ENCODE data around the gene SMCR8. TPM values are rescaled to one million over a fixed set of nuclear protein-coding genes. Genes with fewer than 3 reads are reported as not detected.

The SMCR8 gene, protein sequence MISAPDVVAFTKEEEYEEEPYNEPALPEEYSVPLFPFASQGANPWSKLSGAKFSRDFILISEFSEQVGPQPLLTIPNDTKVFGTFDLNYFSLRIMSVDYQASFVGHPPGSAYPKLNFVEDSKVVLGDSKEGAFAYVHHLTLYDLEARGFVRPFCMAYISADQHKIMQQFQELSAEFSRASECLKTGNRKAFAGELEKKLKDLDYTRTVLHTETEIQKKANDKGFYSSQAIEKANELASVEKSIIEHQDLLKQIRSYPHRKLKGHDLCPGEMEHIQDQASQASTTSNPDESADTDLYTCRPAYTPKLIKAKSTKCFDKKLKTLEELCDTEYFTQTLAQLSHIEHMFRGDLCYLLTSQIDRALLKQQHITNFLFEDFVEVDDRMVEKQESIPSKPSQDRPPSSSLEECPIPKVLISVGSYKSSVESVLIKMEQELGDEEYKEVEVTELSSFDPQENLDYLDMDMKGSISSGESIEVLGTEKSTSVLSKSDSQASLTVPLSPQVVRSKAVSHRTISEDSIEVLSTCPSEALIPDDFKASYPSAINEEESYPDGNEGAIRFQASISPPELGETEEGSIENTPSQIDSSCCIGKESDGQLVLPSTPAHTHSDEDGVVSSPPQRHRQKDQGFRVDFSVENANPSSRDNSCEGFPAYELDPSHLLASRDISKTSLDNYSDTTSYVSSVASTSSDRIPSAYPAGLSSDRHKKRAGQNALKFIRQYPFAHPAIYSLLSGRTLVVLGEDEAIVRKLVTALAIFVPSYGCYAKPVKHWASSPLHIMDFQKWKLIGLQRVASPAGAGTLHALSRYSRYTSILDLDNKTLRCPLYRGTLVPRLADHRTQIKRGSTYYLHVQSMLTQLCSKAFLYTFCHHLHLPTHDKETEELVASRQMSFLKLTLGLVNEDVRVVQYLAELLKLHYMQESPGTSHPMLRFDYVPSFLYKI
- 17.3 and 17.7 TPM in 2 replicates for total RNA-seq

DNA sequence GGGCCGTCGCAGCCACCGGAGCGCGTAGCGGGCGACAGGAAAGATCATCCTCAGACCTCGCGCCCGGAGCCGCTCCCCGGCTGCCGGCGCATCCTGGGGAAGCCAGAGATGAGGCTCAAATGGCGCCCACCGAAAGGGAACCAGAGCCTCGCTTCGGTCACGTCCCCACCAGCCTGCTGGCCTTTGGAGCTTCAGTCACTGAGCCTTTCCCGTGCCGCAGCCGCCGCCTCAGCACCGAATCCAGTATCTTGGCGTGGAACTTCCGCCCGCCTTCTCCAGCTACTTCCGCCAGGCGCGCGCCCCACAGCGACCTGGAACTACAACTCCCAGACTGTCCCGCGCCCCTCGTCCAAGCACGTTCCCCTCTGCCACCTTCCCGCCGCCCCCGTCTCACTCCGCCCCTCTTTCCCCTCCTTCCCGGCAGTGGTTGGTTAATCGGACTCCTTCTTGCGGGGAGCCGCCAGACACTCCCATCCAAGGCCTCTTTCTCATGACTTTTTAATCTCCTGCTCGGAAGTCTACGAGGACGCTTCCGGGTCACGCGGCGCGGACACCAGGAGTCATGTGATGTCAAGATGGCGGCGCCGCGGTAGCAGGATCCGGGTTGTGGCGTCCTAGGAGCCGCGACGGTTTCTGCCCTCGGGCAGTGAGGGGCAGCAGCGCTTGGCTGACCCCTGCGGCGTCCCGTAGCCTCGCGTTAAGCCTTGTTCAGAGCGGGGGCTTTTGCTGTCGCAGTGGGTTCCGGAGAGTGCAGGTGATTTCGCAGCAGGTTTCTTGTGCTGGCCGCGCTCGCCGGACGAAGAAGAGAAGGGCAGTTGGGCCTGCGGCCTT is at the start of gene SMCR8, which contains the start of gene TOP3A:
Gene SMCR8 (plus strand): TSS at position 563 of the 831 bp plus-strand sequence. CDS start 497 bp downstream, outside the sequence.
Gene TOP3A (minus strand): TSS at position 264 of the 831 bp plus-strand sequence. CDS start 216 bp downstream, at position 48.
- peak; percentile 99 for DNase-seq
- Mint-ChIP-seq H3K27ac (peak within 1 kb of the TSS; percentile 98), H3K36me3 (ENCODE audit: low read depth) (peaks cover 58% of the 10 kb centered on the region), H3K4me3 (peak within 1 kb of the TSS; percentile 85), H3K27me3 (no peaks in the 10 kb centered on the region), H3K9me3 (no peaks in the 10 kb centered on the region), H3K4me1 (peaks cover 65% of the 10 kb centered on the region)
- intact Hi-C loops (cut with micrococcal nuclease) = loop anchor here (1.0 to 5.0 kb wide), 5 partner anchors 47 to 478 kb away; partner anchors contain the start of genes ALKBH5, MIEF2, SHMT1 and SREBF1

DNA sequence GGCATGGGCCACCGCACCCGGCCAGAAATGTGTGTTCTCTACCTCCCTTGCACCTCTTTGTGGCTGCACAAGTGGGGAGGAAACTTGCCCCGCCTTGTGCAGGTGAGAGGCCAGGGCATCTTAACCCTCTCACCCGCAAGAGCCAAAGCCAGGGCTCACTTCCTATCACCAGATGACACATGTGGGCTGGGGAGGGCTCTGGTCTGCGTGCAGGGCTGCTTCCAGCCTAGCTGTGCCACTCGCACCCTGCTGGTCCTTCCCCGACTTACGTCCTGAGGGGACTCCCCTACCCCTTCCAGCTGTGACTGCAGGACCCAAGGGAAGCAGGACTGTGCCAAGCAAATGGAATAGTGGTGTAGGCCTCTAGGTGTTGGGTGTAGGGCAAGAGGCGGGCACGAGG is 47.7 kb upstream of the SMCR8 start:
- Mint-ChIP-seq H3K4me3 (no peak overlapping the region), H3K9me3 (no peaks in the 10 kb centered on the region), H3K4me1 (peaks cover 3% of the 10 kb centered on the region), H3K27me3 (no peaks in the 10 kb centered on the region), H3K36me3 (ENCODE audit: low read depth) (peaks cover 4% of the 10 kb centered on the region), H3K27ac (no peak overlapping the region)
- DNase-seq = no peak
- intact Hi-C loops (cut with micrococcal nuclease) = no loop called here

DNA sequence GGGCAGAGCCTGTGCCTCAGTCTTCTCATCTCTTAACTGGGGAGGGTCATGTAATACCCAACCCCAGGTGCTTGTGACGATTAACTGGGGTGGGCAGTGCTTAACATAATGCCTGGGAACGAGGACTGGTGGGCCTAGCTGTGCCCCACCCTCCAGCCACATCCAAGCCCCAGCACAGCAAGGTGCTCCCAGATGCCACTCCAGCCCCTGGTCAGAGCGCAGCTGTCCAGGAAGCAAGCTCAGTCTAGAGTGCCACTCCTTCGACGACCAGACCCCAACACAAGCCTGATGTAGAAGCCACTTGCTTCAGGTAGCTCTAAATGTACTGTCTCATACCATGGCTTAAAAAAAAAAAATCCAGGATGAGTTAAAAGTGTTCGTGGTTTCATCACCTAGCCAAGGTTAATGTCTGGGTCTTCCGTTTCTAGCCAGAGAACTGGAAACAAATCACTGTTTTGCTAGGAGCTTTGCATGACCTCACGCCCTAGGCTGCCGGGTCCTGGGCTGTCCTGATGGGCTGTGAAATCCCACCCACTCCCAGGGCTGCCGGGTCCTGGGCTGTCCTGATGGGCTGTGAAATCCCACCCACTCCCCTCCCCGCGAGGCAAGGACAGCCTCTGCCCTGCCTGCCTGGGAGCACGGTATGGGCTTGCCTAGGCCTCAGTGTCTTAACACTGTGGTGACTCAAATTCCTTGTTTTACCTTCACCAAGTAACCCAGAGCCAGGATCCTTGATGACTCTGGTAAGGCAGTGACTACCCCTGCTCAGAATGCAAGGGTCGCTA is 47.0 kb upstream of the SMCR8 start:
- no peak for DNase-seq
- Mint-ChIP-seq H3K4me1 (peaks cover 3% of the 10 kb centered on the region), H3K36me3 (ENCODE audit: low read depth) (peaks cover 6% of the 10 kb centered on the region), H3K9me3 (no peaks in the 10 kb centered on the region), H3K4me3 (no peak overlapping the region), H3K27me3 (no peaks in the 10 kb centered on the region), H3K27ac (no peak overlapping the region)
- intact Hi-C loops (cut with micrococcal nuclease) = no loop called here

- Mint-ChIP-seq H3K27ac (no peak overlapping the region), H3K27me3 (no peaks in the 10 kb centered on the region), H3K4me1 (peaks cover 3% of the 10 kb centered on the region), H3K4me3 (no peak overlapping the region), H3K9me3 (no peaks in the 10 kb centered on the region), H3K36me3 (ENCODE audit: low read depth) (peaks cover 6% of the 10 kb centered on the region)
- intact Hi-C loops (cut with micrococcal nuclease) = no loop called here
- no peak for DNase-seq
Measured at GRCh38 chr17:18270046-18270931, 44.8 kb upstream of the SMCR8 start.

DNA sequence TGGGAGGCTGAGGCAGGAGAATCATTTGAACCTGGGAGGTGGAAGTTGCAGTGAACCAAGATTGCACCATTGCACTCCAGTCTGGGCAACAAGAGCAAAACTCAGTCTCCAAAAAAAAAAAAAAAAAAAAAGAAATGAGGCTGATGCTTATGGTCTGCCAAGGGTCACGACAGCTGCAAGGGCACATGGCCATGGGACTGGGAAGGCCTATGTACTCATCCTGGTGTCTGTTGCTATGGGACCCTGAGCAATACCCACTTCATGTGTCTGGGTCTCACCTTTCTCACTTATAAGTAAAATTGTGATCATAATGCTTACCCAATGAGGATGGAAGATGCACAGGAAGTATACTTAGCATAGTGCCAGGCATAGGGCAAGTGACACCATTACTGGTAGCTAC is 38.0 kb upstream of the SMCR8 start:
- no peak for DNase-seq
- Mint-ChIP-seq H3K27ac (no peak overlapping the region), H3K9me3 (no peaks in the 10 kb centered on the region), H3K36me3 (ENCODE audit: low read depth) (peaks cover 34% of the 10 kb centered on the region), H3K27me3 (no peaks in the 10 kb centered on the region), H3K4me3 (no peak overlapping the region), H3K4me1 (no peaks in the 10 kb centered on the region)
- intact Hi-C loops (cut with micrococcal nuclease) = no loop called here

DNA sequence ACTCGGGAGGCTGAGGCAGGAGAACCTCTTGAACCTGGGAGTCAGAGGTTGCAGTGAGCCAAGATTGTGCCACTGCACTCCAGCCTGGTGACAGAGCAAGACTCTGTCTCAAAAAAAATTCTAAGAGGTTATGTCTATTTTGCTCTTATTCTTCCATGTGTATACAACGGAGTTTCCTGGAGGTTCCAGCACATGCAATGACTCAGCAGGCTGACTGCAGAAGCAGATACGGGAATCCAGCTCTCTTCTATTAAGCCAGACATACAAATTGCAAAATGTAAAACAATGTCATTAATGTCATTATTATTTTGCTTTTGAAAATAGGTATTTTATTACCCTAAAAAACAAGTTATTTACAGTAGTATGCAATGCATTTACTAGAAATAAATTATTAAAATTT is 36.2 kb upstream of the SMCR8 start:
- intact Hi-C loops (cut with micrococcal nuclease) = no loop called here
- no peaks in the 10 kb centered on the region for H3K27me3 Mint-ChIP-seq
- no peak for DNase-seq
- H3K27ac Mint-ChIP-seq = no peak overlapping the region
- no peak overlapping the region for H3K4me3 Mint-ChIP-seq
- H3K9me3 Mint-ChIP-seq = no peaks in the 10 kb centered on the region
- peaks cover 48% of the 10 kb centered on the region for H3K36me3 Mint-ChIP-seq (ENCODE audit: low read depth)
- no peaks in the 10 kb centered on the region for H3K4me1 Mint-ChIP-seq

DNA sequence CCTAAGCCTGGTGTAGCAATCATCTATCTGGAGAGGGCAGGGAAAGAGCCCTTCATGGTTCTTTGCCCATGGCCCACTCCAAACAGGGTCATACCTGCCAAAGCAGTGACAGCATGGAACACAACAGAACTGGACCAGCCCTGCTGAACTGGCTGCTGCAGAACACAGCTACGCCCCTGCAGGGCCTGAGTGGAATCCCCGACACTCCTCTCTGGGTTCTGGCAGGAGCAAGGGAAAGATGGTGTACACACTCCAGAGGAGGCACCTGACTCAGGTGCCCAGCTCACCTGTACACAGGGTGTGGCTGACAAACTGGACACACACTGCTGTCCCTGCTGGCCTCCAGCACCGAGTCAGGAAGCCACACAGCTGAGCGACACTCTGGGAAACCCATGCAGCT is 34.8 kb upstream of the SMCR8 start:
- peaks cover 57% of the 10 kb centered on the region for H3K36me3 Mint-ChIP-seq (ENCODE audit: low read depth)
- no peaks in the 10 kb centered on the region for H3K9me3 Mint-ChIP-seq
- H3K4me1 Mint-ChIP-seq = no peaks in the 10 kb centered on the region
- no peak for DNase-seq
- no peak overlapping the region for H3K27ac Mint-ChIP-seq
- H3K4me3 Mint-ChIP-seq = no peak overlapping the region
- no peaks in the 10 kb centered on the region for H3K27me3 Mint-ChIP-seq
- intact Hi-C loops (cut with micrococcal nuclease) = no loop called here

GRCh38 chr17:18280766-18281371 is 34.2 kb upstream of the SMCR8 start:
- H3K36me3 Mint-ChIP-seq (ENCODE audit: low read depth) = peaks cover 62% of the 10 kb centered on the region
- H3K9me3 Mint-ChIP-seq = no peaks in the 10 kb centered on the region
- intact Hi-C loops (cut with micrococcal nuclease) = no loop called here
- H3K4me3 Mint-ChIP-seq = no peak overlapping the region
- H3K27ac Mint-ChIP-seq = no peak overlapping the region
- H3K4me1 Mint-ChIP-seq = no peaks in the 10 kb centered on the region
- H3K27me3 Mint-ChIP-seq = no peaks in the 10 kb centered on the region
- no peak for DNase-seq

- intact Hi-C loops (cut with micrococcal nuclease) = no loop called here
- Mint-ChIP-seq H3K4me1 (no peaks in the 10 kb centered on the region), H3K36me3 (ENCODE audit: low read depth) (peaks cover 57% of the 10 kb centered on the region), H3K27ac (no peak overlapping the region), H3K27me3 (no peaks in the 10 kb centered on the region), H3K4me3 (no peak overlapping the region), H3K9me3 (no peaks in the 10 kb centered on the region)
- DNase-seq = no peak
Measured at GRCh38 chr17:18281788-18282187, 33.3 kb upstream of the SMCR8 start.

- no peak for DNase-seq
- Mint-ChIP-seq H3K27ac (no peak overlapping the region), H3K36me3 (ENCODE audit: low read depth) (peaks cover 63% of the 10 kb centered on the region), H3K4me1 (no peaks in the 10 kb centered on the region), H3K27me3 (no peaks in the 10 kb centered on the region), H3K4me3 (no peak overlapping the region), H3K9me3 (no peaks in the 10 kb centered on the region)
- intact Hi-C loops (cut with micrococcal nuclease) = no loop called here
Measured at GRCh38 chr17:18285296-18285695, 29.8 kb upstream of the SMCR8 start.

GRCh38 chr17:18291718-18292540 is 23.2 kb upstream of the SMCR8 start:
- no peak overlapping the region for H3K4me3 Mint-ChIP-seq
- no peaks in the 10 kb centered on the region for H3K27me3 Mint-ChIP-seq
- no peak for DNase-seq
- no peaks in the 10 kb centered on the region for H3K9me3 Mint-ChIP-seq
- H3K36me3 Mint-ChIP-seq (ENCODE audit: low read depth) = peaks cover 56% of the 10 kb centered on the region
- H3K27ac Mint-ChIP-seq = peak overlapping the region; percentile 12
- no peaks in the 10 kb centered on the region for H3K4me1 Mint-ChIP-seq
- intact Hi-C loops (cut with micrococcal nuclease) = no loop called here
